Caco-2 (cell line): ENCODE results near the gene EQTN. TPM values are rescaled to one million over a fixed set of nuclear protein-coding genes. Genes with fewer than 3 reads are reported as not detected.

Experiments
- BruUV-seq: library from RNA; stranded (reverse); fragments of 400-500 nt; replicated peaks from 2 replicates; lab custom pipeline; 2021; lab: Mats Ljungman, UMichigan
- CTCF ChIA-PET: fragments of 300-600 bp; sonication (Branson Sonifier 250); formaldehyde crosslinking; loops from one replicate; lab custom pipeline; 2022; ENCODE audit warnings: antibody characterized with exemption; lab: Charles Lee
- POLR2A ChIA-PET: fragments of 300-600 bp; sonication (Branson Sonifier 250); formaldehyde crosslinking; loops from one replicate; lab custom pipeline; 2022; ENCODE audit warnings: antibody characterized with exemption; lab: Charles Lee
- DNase-seq, 2 experiments: peaks; one replicate each; pipeline versions ENCODE4 v3.0.0 to v3.0.0-alpha.2; 2020 to 2022
- H3K27me3 ChIP-seq: replicated peaks from 2 replicates; pipeline ENCODE4 v1.6.0; 2011; ENCODE audit warnings: low read length; ENCODE audit not compliant: control insufficient read depth, insufficient read depth
- H3K36me3 ChIP-seq: 2 replicates; pipeline ENCODE4 v1.5.1; 2011; ENCODE audit warnings: low read length; ENCODE audit not compliant: control insufficient read depth, insufficient read depth
- H3K4me1 ChIP-seq: fragments of 250-450 bp; sonication (Bioruptor Pico); 2 replicates; pipeline ENCODE4 v1.5.1; 2020; ENCODE audit warnings: mild to moderate bottlenecking
- H3K4me3 ChIP-seq: 2 replicates; pipeline ENCODE4 v1.5.1; 2011; ENCODE audit warnings: low read depth, mild to moderate bottlenecking, control low read depth, low read length
- H3K9me3 ChIP-seq: fragments of 250-450 bp; sonication (Bioruptor Pico); 2 replicates; pipeline ENCODE4 v1.5.1; 2020; ENCODE audit warnings: mild to moderate bottlenecking, moderate library complexity
- H3K27ac Mint-ChIP-seq: one replicate; pipeline ENCODE4 v1.8.0; 2022; ENCODE audit warnings: mixed read lengths; ENCODE audit not compliant: unreplicated experiment
- H3K27me3 Mint-ChIP-seq: one replicate; pipeline ENCODE4 v1.8.0; 2022; ENCODE audit warnings: mixed read lengths; ENCODE audit not compliant: insufficient read depth, unreplicated experiment
- H3K36me3 Mint-ChIP-seq: one replicate; pipeline ENCODE4 v1.8.0; 2022; ENCODE audit warnings: mild to moderate bottlenecking, mixed read lengths; ENCODE audit not compliant: insufficient read depth, unreplicated experiment
- H3K4me1 Mint-ChIP-seq: one replicate; pipeline ENCODE4 v1.8.0; 2022; ENCODE audit warnings: low read depth, mixed read lengths; ENCODE audit not compliant: unreplicated experiment
- H3K4me3 Mint-ChIP-seq: one replicate; pipeline ENCODE4 v1.8.0; 2022; ENCODE audit warnings: mild to moderate bottlenecking, moderate library complexity, mixed read lengths; ENCODE audit not compliant: unreplicated experiment
- H3K9me3 Mint-ChIP-seq: one replicate; pipeline ENCODE4 v1.8.0; 2022; ENCODE audit warnings: mixed read lengths; ENCODE audit not compliant: unreplicated experiment
- CTCF ChIP-seq, 2 experiments: fragments of 200-600 bp in 1 of 2; IDR thresholded peaks; 1 replicate in 1 of 2; 2 replicates in 1 of 2; pipeline versions ENCODE4 v1.5.1 to v1.8.0; 2011 to 2022; ENCODE audit warnings: antibody characterized with exemption in 1 of 2, control low read depth in 1 of 2, inconsistent platforms in 1 of 2, low read depth in 1 of 2, low read length in 1 of 2, mild to moderate bottlenecking in 1 of 2, moderate library complexity in 1 of 2; ENCODE audit not compliant: insufficient read depth in 1 of 2, severe bottlenecking in 1 of 2, unreplicated experiment in 1 of 2
- intact Hi-C: fragments of 100-400 bp; cut with micrococcal nuclease; formaldehyde crosslinking; loops from one replicate; pipeline ENCODE4 v1.10.0; 2022; ENCODE audit not compliant: unreplicated experiment
- total RNA-seq: library from RNA; stranded (reverse); gene quantifications from 2 replicates; pipeline ENCODE4 v1.2.3, GENCODE V29; 2022

The EQTN gene
- total RNA-seq, 1 experiment from 2014 or later, result not detected

- Histone ChIP-seq H3K27me3 (no peaks in the 10 kb centered on the region), H3K36me3 (no peaks in the 10 kb centered on the region), H3K9me3 (no peaks in the 10 kb centered on the region), H3K4me3 (no peak overlapping the region), H3K4me1 (no peaks in the 10 kb centered on the region)
- H3K4me3 Mint-ChIP-seq, result no peak overlapping the region
- intact Hi-C loops, result no loop called here
- CTCF ChIA-PET, result no interaction called here
- no peaks in the 10 kb centered on the region for H3K4me1 Mint-ChIP-seq
- no TSS peak for BruUV-seq
- no peak for TF ChIP-seq CTCF (IDR thresholded peaks at IDR 0.05; ENCODE audit: insufficient read depth in 1 of 2, low read depth in 1 of 2, low read length in 1 of 2, severe bottlenecking in 1 of 2, unreplicated experiment in 1 of 2)
- no peak overlapping the region for H3K27ac Mint-ChIP-seq
- POLR2A ChIA-PET, result no interaction called here
- no peaks in the 10 kb centered on the region for H3K36me3 Mint-ChIP-seq
- H3K27me3 Mint-ChIP-seq, result no peaks in the 10 kb centered on the region
- no peaks in the 10 kb centered on the region for H3K9me3 Mint-ChIP-seq
- no peak for DNase-seq
Measured at GRCh38 chr9:27260789-27261516, 36.0 kb downstream of the EQTN start.

GRCh38 chr9:27258662-27259061 is 38.3 kb downstream of the EQTN start:
- Mint-ChIP-seq H3K9me3 (no peaks in the 10 kb centered on the region), H3K4me1 (no peaks in the 10 kb centered on the region)
- no TSS peak for BruUV-seq

GRCh38 chr9:27248702-27249101 is 48.2 kb downstream of the EQTN start:
- ChIA-PET POLR2A (no interaction called here), CTCF (no interaction called here)
- intact Hi-C loops, result no loop called here
- Histone ChIP-seq H3K9me3 (no peaks in the 10 kb centered on the region), H3K4me1 (no peaks in the 10 kb centered on the region), H3K27me3 (no peaks in the 10 kb centered on the region), H3K36me3 (no peaks in the 10 kb centered on the region), H3K4me3 (no peak overlapping the region)
- BruUV-seq, result no TSS peak
- no peak for TF ChIP-seq CTCF (IDR thresholded peaks at IDR 0.05; ENCODE audit: insufficient read depth in 1 of 2, low read depth in 1 of 2, low read length in 1 of 2, severe bottlenecking in 1 of 2, unreplicated experiment in 1 of 2)
- H3K36me3 Mint-ChIP-seq, result no peaks in the 10 kb centered on the region
- no peak overlapping the region for H3K27ac Mint-ChIP-seq
- H3K27me3 Mint-ChIP-seq, result peaks cover 3% of the 10 kb centered on the region
- H3K9me3 Mint-ChIP-seq, result no peaks in the 10 kb centered on the region
- H3K4me1 Mint-ChIP-seq, result no peaks in the 10 kb centered on the region
- DNase-seq, result no peak
- no peak overlapping the region for H3K4me3 Mint-ChIP-seq

More at GRCh38 chr9:27258662-27259061, 38.3 kb downstream of the EQTN start:
- ChIA-PET CTCF (no interaction called here), POLR2A (no interaction called here)
- Mint-ChIP-seq H3K36me3 (no peaks in the 10 kb centered on the region), H3K4me3 (no peak overlapping the region), H3K27me3 (peaks cover 5% of the 10 kb centered on the region), H3K27ac (no peak overlapping the region)
- no peaks in the 10 kb centered on the region for H3K36me3 ChIP-seq
- H3K9me3 ChIP-seq, result no peaks in the 10 kb centered on the region
- H3K4me1 ChIP-seq, result no peaks in the 10 kb centered on the region
- no peak for TF ChIP-seq CTCF (IDR thresholded peaks at IDR 0.05; ENCODE audit: insufficient read depth in 1 of 2, low read depth in 1 of 2, low read length in 1 of 2, severe bottlenecking in 1 of 2, unreplicated experiment in 1 of 2)
- intact Hi-C loops, result no loop called here
- no peaks in the 10 kb centered on the region for H3K27me3 ChIP-seq
- no peak for DNase-seq
- H3K4me3 ChIP-seq, result no peak overlapping the region
